Omental fat pad (tissue), 4 donors: Measurements from ENCODE around the gene LDLRAD3. TPM values are rescaled to one million over a fixed set of nuclear protein-coding genes. Genes with fewer than 3 reads are reported as not detected.

ENCODE experiments used
- ATAC-seq: fragments of 150-250 bp; one replicate; pipeline ENCODE4 v1.9.1; 2016; ENCODE audit warnings: mild to moderate bottlenecking, moderate library complexity; ENCODE audit not compliant: low FRiP score
- DNase-seq: peaks from one replicate; pipeline ENCODE4 v3.0.0-alpha.2; 2019; ENCODE audit warnings: low spot score
- total RNA-seq, 4 donors: library from RNA; depleted of rRNA; stranded (reverse); fragments of >200 nt; gene quantifications; one replicate each; pipeline ENCODE4 v1.1.0, GENCODE V29; 2016
- TF ChIP-seq, protein P1 (sequence below), 3 donors: fragments of 450-650 bp; IDR thresholded peaks; one replicate each; pipeline ENCODE4 v1.5.1; 2016 to 2017; ENCODE audit warnings: antibody characterized with exemption in 3 of 3, mild to moderate bottlenecking in 3 of 3, moderate library complexity in 2 of 3

Gene LDLRAD3
- total RNA-seq, 4 donors from 2014 or later: 15.6 to 70.2 (median 25.7) TPM

DNA sequence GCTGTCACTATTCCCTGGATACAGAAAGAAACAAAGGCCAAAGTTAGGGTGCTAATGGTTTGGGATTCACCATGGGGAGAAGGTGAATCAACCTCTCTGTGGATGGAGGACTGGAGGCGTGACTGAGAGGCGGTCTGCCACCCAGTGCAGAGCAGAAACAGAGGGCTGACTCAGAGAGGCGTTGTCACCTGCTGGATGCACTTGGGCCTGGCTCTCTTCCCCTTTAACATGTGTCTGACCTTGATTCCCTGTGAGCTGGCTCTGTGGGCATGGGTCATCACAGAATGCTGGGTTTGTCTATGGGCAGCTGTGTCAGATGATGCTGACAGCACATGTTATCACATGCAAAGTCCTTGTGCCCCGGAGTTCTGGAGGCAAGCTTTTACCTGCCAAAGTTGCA lies 75.9 kb downstream of the LDLRAD3 start:
- ATAC-seq (no peak), DNase-seq (no peak)
- TF ChIP-seq, protein P1, sequence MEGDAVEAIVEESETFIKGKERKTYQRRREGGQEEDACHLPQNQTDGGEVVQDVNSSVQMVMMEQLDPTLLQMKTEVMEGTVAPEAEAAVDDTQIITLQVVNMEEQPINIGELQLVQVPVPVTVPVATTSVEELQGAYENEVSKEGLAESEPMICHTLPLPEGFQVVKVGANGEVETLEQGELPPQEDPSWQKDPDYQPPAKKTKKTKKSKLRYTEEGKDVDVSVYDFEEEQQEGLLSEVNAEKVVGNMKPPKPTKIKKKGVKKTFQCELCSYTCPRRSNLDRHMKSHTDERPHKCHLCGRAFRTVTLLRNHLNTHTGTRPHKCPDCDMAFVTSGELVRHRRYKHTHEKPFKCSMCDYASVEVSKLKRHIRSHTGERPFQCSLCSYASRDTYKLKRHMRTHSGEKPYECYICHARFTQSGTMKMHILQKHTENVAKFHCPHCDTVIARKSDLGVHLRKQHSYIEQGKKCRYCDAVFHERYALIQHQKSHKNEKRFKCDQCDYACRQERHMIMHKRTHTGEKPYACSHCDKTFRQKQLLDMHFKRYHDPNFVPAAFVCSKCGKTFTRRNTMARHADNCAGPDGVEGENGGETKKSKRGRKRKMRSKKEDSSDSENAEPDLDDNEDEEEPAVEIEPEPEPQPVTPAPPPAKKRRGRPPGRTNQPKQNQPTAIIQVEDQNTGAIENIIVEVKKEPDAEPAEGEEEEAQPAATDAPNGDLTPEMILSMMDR (IDR thresholded peaks at IDR 0.05): no peak

DNA sequence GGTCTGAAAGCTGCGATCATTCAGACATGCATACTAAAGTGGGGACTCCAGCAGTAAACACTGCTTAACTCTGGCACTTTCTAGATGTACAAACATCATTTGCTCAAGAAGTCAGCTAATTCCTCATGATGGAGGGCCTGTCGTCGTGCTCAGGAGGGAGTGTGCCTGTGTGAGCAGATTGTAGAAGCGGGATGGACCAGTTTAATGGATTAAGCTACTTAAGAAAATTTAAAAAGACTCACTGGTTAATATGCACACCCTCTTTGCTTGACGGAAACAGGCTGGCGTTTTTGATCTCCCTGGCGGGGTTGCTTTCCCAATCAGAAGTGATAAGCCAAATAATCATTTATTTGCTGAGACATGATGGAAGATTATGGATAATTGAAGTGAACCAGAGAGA lies 79.0 kb downstream of the LDLRAD3 start:
- TF ChIP-seq, protein P1 (IDR thresholded peaks at IDR 0.05): no peak
- ATAC-seq (no peak), DNase-seq (no peak)

DNA sequence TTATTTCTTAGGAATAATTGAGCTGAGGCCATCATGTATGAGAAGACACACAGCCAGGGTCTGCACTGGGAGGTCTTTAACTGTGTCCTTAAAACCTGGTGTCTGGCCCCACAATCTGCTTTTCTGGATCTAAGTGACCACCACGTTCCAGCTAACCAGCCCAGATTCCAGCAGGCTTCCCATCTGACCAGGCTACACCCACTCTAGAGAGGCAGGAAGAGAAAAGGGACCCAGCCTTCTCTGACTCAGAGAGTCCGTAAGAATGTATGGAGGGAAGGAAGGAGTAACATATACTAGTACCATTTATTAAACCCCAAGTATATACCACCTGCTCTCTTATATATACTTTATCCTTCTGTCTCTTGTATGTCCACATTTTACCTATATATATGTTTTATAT lies 80.1 kb downstream of the LDLRAD3 start:
- ATAC-seq (no peak), DNase-seq (no peak)
- TF ChIP-seq, protein P1 (IDR thresholded peaks at IDR 0.05): no peak

DNA sequence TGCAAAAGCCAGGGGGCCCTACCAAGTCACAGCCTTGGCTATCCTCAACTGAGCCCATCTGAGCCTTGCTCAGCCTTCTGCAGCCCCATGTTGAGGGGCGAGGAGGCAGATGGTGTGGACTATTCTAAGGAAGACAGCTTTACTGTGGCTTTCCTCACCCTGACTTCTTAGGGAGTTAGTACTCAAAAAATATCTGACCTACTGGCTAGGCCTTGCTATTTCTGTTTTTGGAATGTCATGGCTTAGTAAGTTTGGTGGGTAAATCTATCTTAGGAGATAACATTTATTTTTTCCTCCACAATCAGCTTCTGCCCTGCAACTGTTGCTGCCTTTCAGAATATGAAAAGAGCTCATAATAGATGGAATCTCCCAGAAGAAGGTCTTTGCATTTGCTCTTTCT lies 80.9 kb downstream of the LDLRAD3 start:
- TF ChIP-seq, protein P1 (IDR thresholded peaks at IDR 0.05): no peak
- ATAC-seq (no peak), DNase-seq (no peak)

DNA sequence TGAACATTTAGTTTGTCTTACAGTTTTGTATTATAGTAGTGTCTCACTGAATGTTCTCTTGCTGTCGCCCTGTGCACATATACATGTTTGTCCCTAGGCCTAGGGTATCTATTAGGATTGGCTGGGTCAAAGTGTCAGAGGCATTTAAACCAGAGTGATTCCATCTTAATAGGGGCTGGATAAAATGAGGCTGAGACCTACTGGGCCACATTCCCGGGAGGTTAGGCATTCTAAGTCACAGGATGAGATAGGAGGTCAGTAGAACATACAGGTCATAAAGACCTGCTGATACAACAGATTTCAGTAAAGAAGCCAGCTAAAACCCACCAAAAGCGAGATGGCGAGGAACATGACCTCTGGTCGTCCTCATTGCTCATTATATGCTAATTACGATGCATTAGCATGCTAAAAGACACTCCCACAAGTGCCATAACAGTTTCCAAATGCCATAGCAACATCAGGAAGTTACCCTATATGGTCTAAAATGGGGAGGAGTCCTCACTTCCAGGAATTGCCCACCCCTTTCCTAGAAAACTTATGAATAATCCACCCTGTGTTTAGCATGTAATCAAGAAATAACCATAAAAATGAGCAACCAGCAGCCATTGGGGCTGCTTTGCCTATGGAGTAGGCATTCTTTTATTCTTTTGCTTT lies 82.6 kb downstream of the LDLRAD3 start:
- TF ChIP-seq, protein P1 (IDR thresholded peaks at IDR 0.05): no peak
- ATAC-seq: no peak
- no peak for DNase-seq

DNA sequence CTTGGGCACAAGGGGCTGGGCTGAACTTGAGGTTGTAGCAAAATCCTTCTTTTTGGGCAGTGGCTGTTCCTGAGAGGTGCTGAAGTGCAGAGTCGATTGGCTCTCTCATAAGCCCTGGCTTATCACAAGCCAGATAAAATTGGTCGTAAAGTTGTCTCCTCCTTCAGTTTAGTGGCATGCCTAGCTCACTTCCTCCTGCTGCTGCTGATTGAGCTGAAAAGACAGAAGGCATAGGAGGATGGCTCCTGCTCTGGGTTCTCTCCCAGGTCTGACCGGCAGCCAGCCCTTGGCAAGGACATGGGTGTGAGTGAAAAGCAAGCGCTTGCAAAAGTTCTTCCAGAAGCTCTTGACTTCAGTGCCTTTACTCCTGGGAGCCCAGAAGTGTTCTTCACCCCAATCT lies 83.9 kb downstream of the LDLRAD3 start:
- DNase-seq: no peak
- no peak for ATAC-seq

DNA sequence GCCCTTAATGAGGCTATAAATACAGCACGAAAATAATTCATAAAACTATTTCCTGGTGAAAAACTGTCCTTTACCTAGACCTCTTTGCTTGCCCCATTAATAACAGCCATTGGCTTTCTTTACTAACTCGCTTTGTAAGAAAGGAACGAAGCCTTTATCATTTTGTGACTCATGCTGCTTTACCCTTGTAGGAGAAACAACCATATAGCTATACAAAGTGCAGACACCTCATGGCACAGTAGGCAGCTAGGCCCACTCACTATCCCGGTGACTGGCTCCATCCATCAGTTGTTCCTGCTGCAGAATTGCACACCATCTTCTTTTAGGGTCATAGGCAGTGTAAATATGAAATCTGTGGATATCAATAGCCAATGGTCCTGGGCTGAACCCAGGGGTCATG lies 85.8 kb downstream of the LDLRAD3 start:
- TF ChIP-seq, protein P1 (IDR thresholded peaks at IDR 0.05): no peak
- DNase-seq (no peak), ATAC-seq (no peak)

More for the DNA sequence above, 83.9 kb downstream of the LDLRAD3 start:
- TF ChIP-seq, protein P1 (IDR thresholded peaks at IDR 0.05): no peak
